Activated CD4-positive, alpha-beta T cell treated with anti-CD3 and anti-CD28 coated beads for 1 hour (primary cell): ENCODE measurements around the gene MTMR8.
A peak's percentile ranks its signal among the peaks of the same experiment; 100 is the strongest.
"Not testable (repeated sequence)": the region's sequence is repeated elsewhere in the genome, so short reads cannot be mapped to it uniquely, and the experiment has no call there.

Source experiments
- DNase-seq: peaks from one replicate; pipeline ENCODE4 v3.0.0-alpha.2; 2020

The MTMR8 gene

DNA sequence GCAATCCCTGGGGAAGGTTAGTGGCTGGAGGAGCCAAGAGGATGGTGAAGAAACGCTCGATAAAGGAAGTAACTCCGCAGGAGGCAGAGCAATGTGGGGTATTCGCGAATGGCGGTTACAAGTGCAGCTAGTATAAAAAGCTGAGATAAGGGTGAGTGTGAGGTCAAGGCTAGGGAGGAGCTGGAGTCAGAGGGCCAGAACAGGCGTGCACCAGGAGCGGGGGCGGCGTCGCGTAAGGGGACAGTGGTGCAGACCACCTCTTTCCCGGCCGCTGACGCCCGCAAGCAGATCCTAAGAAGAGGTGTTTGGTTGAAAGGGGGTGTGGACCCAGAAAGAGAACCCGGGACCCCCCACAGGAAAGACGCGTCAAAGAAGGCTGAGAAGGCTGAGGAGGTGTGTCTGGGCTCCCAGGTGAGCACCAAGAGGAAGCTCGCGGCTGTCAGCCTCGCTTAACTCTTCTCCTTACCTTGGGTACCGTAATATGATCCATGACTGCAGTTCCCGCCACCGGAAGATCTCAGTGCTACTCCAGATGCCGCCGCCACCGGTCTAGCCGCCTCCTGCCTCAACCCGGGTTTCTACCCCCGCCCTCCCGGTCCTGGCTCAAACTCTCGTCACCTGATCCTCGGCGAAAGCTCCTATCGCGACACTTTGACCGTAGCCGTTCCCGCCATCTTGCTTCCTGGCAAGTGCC is at the start of gene MTMR8:
MTMR8 (minus strand) TSS at position 579 of the 694 bp plus-strand sequence; CDS start at position 490, 89 bp downstream.
- DNase-seq: peak; percentile 63

DNA sequence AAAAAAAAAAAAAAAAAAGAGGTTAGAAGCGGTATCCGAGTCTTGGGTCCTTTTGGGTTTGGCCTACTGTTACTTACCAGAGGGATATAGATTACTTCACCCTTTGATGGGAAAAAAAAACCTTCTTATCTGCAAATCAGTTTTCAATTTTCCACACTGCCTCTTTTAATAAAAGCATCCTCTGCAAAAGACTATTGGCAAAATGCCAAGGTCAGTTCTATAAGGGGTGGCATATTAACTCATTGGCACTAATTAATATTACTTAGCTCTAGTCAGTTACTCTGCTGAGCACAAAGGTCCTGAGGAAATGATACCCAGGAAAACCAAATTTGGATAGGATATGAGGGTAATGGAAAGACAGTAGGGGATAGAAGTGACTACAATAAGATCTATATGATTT is 44.3 kb upstream of the MTMR8 start:
- DNase-seq: no peak

DNA sequence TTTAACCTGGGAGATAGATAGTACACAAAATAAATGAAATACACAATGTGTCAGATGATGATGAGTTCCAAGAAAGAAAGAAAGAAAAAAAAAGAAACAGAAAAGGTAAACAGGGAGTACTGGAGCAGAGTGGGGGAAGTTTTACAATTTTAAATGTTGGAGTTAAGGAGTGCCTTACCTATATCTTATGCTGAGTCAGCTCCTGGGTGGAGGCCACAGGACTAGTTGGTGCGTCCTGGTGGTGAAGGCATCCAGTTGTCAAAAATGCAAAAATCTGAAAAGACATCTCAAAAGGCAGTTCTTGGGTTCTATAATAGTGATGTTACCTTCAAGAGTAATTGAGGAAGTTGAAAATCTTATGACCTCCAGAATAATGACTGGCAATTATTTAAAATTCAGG is 42.4 kb upstream of the MTMR8 start:
- no peak for DNase-seq

DNA sequence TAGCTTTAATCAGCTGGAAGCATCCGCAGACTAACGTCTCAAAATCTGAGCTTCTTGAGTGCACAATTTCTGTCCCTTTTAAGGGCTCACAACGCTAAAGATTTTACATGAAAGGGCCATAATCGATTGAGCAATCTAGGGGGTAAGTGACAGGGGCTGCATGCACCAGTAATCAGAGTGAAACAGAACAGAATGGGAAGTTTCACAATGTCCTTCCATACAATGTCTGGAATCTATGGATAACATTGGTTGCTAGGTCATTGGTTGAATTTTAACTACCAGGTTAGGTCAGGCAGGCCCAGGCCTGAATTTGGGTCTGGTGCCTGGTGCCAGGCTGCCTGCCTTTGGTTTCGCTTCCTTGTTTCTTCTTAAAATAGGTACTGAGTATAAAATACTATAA is 42.0 kb upstream of the MTMR8 start:
- no peak for DNase-seq

DNA sequence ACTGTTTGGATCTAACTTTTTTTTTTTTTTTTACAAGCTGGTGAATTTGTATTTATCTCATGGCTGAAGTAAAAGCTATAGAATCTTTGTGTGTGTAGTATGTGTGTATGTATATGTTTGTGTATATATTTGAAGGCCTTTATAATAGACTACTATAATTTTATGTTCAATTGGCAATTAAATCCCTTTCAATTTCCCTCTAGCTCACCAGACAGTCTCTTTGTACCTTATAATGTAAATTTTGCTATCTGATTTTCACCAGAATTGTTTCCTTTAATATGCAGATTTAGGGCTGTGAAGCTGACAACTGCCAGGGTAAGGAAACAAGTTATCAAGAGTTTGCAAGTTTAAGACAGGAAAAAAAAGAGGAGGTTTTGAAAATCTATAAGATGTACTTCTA is 33.1 kb upstream of the MTMR8 start:
- DNase-seq: no peak

DNA sequence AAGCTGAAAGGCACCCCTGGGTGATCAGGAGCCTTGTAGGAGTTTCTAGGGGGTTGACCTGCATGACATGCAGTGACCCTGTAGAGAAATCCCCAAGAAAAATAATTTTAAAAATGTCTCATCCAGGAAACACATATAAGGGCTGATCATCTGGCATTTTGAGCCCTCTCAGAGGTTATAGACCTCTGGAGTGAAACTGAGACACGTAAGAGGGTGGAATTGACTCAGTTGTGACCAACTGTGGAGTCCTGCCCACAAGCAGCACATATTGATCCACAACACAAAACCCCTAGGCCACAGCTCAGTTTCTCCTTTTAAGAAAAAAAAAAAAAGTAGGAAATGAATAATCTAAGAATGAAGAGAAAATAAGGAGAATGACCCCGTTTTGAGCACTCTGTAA is 32.5 kb upstream of the MTMR8 start:
- no peak for DNase-seq

DNA sequence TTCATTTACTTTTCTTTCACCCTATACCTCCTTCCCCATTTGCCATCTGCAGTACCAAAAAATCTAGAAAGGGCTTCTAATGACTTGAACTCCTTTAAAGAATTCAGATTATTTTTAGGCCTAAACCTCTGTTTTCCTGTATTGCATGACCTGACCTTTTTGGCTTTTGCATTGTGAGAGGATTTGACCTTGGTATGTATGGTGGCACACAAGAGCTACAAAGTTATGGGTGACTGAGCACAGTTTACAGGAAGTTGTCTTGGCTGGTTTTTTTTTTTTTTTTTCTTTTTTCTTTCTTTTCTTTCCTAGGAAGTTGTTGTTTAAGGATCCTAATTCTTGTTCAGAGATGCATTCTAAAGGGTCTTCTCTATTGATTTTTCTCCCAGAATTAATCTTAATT is 32.0 kb upstream of the MTMR8 start:
- no peak for DNase-seq

DNA sequence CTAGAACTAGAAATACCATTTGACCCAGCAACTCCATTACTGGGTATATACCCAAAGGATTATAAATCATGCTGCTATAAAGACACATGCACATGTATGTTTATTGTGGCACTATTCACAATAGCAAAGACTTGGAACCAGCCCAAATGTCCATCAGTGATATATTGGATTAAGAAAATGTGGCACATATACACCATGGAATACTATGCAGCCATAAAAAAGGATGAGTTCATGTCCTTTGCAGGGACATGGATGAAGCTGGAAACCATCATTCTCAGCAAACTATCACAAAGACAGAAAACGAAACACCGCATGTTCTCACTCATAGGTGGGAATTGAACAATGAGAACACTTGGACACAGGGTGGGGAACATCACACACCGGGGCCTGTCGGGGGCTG is 14.5 kb upstream of the MTMR8 start:
- not testable (repeated sequence) for DNase-seq

DNA sequence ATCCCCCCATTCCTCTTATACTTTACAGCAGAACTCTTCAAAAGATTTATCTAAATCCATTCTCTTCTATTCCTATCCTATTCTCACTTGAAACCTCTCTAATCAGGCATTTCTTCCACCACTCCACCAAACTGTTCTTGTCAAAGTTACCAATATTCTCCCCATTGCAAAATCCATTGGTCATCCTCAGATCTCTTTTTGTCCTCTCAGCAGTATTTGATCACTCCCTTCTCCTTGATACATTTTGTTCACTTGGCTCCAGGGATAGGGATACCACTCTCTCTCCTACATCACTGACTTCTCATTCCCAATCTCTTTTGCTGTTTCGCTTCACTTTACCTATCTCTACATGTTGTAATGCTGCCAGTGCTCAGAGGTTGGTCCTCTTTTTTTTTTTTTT is 2.8 kb upstream of the MTMR8 start:
- no peak for DNase-seq

DNA sequence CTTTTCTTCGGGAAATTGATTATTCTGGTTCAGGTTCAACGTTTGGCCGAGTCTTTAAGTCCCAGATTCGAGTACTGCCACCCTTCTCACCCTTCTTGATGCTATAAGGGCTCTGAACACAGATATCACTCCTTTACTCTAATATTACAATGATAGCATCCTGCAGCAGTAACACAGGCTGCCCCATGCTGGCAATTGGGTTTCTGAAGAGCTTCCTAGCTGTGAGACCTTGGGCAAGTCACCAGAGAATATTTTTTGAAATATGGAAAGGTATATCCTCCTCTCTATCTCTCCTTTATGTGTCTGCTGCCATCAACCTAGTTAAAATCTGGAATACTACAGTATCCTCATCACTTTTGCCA is 297 bp upstream of the MTMR8 start:
- DNase-seq: no peak

DNA sequence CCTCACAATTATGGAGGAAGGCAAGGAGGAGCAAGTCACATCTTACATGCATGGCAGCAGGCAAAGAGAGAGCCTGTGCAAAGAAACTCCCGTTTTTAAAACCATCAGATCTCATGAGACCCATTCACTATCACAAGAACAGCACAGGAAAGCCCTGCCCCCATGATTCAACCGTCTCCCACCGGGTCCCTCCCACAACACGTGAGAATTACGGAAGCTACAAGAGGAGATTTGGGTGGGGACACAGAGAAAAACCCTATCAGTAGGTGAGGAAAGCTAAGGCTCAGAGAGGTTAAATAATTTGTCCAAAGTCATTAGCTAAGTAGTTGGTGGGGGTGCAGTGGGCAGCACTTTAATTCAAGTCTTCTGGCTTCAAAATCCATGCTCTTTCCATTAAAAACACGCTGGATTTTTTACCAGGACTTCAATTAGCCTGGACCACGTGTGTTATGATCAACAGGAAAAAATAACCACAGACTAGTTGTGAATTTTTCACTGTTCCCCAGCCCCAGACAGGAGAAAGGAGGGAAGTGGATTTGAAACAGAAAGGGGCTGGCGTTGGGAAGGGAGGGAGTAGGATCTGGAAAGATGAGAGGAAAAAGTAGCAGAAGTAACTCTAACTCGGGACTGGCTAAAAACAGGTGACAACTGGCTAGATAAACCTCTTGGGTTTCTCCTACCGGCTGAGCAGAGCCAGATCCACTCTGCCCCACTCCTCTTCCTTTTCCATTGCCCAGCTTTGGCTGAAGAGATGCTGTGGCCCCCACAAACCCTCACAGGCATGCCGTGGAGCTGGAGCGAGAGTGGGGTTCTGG is 986 bp downstream of the MTMR8 start:
- no peak for DNase-seq

DNA sequence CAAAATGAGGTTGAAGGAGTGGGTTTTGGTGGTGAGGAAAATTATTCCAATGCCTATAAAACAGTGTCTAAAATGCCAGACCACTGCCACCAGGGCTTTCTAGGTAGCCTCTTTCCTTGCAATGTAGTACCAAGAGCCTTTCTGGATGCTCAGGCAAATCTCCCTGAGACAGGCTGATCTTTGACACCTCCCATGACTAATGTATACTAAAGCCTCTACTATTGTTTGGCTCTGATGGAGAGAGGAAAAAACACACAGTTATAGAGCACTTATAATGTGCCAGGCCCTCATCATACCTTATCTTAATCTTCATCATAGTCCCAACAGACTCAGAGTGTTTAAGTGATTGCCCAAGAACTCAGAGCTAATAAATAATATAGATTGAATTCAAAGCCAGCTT is 5.8 kb downstream of the MTMR8 start:
- no peak for DNase-seq

DNA sequence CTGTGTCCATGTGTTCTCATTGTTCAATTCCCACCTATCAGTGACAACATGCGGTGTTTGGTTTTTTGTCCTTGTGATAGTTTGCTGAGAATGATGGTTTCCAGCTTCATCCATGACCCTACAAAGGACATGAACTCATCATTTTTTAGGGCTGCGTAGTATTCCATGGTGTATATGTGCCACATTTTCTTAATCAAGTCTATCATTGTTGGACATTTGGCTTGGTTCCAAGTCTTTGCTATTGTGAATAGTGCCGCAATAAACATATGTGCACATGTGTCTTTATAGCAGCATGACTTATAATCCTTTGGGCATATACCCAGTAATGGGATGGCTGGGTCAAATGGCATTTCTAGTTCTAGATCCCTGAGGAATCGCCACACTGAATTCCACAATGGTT is 14.5 kb downstream of the MTMR8 start:
- DNase-seq: not testable (repeated sequence)

DNA sequence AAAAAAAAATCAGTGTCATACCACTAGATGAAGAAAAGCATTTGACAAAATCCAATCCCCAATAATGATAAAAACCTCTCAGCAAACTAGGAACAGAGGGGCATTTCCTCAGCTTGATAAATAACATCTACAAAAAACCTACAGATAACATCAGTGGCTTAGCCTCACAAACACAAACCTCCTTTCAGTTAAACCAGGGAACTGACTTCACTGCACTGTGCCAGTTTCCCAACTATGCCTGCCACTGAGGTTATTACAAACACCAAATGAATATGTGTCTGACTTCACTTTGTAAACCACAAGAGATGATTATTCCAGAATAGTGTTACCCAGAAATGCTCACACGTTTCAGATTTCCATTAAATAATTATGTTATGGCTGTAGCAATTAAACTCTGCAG is 15.3 kb downstream of the MTMR8 start:
- DNase-seq: no peak

DNA sequence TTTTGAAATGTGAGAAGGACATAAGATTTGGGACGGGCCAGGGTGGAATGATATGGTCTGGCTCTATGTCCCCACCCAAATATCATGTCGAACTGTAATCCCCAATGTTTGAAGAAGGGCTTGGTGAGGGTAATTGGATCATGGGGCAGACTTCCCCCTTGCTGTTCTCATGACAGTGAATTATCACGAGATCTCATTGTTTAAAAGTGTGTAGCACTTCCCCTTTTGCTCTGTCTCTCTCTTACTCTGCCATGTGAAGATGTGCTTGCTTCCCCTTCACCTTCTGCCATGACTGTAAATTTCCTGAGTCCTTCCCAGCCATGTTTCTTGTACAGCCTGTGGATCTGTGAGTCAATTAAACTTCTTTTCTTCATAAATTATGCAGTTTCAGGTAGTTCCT is 17.5 kb downstream of the MTMR8 start:
- no peak for DNase-seq

DNA sequence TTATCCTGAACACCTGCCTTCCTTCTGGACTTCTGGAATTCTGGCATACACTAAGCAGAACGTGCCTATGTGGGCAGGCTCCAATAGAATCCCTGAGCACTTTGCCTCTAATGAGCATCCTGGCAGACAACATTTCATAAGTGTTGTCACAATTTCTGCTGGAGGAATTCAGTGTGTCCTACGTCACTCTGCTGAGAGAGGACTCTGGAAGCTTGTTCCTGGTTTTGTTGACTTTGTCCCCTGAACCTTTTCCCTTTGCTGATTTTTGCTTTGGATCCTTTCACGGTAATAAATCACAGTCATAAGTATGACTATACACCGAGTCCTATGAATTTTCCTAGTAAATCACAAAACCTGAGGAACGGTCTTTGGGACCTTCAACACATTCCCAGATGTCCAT is 43.2 kb downstream of the MTMR8 start:
- DNase-seq: no peak

DNA sequence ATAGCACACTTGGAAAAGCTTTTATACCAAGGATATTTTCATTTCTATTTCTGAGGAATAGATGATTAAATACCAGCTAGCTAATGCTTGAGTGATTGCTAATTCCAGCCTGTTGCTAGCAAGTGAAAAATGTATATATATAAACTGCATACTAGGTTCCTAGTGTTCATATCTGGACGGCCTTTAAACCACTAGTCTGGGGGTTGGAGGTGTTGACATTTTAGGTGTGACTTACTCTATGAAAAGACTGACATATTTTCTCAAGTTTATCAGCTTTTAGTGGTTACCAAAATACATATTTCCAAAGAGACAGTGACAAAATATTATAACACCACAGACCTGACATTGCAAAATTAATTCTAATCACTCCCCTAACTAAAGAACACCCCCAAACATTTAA is 44.7 kb downstream of the MTMR8 start:
- no peak for DNase-seq

DNA sequence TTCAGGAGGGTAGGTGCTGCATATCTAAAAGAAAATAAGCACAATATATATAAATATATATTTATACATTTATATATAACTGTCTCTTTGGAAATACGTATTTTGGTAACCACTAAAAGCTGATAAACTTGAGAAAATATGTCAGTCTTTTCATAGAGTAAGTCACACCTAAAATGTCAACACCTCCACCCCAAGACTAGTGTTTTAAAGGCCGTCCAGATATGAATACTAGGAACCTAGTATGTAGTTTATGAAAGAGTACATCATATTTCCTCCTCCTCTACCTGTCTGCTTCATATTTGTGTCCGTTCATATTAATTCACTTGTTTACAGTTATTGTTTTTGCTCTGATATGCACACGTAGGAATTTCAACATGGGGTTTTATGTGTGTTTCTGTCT is 45.2 kb downstream of the MTMR8 start:
- no peak for DNase-seq

DNA sequence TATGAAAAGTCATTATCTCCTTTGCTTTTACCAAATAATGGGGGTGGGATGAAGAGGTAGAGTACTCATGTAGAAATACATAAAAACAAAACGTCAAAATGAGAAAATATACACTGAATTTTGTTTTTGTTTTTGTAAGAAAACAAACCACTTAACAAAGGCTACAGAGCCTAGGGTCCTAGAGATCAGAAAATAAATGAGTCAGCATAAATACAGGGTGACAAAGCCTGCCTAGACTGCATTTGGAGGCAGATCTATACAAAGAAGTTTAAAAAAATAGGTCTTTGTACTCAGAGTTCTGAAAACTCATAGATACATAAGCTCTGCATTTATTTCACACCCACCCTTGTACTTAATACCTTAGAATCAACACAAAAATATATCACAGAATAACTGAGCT is 52.4 kb downstream of the MTMR8 start:
- DNase-seq: no peak

DNA sequence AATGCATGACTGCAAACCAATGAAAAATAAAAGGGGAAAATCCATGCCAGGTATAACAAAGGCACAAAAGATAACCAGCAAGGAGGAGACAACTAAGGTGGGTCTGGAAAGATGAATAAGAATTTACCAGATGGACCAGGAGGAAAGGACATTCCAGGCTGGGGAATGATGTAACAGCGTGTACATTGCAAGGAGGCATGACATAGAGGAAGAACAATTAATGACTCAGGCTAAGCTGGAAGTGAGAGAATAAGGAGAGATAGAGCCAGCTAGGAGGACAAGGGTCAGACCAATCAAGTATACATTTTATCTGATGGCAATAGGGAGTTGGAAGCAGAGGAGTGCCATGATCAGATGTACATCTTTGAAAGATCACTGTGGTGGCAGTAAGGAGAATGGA is 57.0 kb downstream of the MTMR8 start:
- no peak for DNase-seq

DNA sequence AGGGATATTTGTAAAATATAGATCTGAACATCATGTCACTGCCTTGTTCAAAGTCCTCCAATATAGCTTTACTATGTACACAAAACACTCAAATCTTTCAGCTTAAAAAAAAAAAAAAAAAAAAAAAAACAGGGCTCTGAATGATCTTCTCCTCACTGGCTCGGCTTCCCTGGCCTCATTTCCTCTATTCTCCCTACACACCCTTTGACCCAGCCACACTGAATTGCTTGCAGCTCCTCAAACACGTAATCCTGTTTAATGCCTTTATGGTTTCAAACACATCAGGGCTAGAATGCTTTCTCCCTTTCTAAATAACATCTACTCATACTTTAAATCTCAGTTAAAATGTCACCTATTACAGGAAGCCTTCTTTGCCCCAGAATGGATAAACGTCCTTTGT is 60.8 kb downstream of the MTMR8 start:
- DNase-seq: no peak

DNA sequence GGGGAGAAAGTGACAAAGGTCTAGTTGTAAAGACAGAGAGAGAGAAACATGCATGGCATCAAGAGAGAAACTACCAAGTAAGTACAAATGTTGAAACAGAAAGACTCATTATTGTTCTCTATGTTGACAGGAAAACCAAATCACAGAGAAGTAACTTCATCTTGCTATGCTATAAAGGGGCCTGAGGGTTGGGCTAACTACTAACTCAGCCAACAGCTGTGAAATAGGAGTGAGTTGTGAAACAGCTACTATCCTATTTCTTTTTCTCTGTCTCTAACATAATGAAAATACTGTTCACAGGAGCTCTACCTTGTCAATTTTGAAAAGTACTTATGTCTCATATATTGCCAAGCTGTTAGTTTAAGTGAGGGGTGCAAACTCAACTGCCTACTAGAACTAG is 65.0 kb downstream of the MTMR8 start:
- no peak for DNase-seq

DNA sequence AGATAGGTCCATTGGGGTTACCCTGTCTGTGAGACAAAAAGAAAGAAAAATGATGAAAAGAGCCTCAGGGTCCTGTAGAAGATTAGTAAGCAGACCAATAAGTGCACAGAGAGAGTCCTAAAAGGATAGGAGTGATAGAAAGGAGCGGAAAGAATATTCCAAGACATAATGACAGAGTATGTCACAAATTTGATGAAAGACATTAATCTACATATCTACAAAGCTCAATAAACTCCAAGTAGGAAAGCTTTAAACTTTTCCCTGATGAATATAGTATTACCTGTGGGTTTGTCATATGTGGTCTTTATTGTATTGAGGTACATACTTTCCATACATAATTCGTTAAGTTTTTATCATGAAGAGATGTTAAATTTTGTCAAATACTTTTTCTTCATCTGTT is 73.7 kb downstream of the MTMR8 start:
- DNase-seq: no peak

DNA sequence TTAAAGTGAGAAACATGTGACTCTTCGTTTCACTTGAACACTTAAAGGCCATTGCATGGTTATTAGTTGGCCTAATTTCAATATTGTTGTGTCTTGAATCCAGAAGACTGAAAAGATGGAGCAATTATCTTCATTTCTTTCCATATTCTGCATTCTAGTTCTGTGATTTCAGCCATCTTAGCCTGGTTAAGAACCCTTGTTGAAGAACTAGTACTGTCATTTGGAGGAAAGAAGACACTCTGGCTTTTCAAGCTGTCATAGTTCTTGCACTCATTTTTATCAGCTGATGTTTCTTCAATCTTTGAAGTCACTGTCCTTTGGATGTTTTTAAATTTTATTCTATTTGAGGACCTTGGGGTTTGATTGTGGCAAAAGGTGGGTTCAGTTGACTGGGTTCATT is 81.6 kb downstream of the MTMR8 start:
- no peak for DNase-seq

DNA sequence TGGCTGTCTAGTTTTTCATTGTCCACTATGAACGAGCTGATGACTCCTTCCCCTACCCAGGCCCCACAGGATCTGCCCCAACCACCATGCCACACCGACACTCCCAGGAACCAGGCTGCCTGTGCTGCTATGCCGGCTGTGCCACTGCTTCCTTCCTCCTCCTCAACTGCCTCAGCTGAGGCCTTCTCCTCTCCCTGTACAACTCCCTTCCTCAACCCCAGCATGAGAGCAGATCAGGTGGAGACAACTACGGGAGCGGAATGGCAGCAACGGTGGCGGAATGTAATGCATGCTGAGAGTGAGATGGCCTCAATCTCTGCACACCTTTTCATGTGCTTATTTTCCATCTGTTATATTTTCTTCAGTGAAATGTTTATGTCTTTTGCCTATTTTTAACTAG is 88.5 kb downstream of the MTMR8 start:
- DNase-seq: no peak
